Loucy (cell line): ENCODE measurements around the gene GPR139.

Experiments
- EZH2phosphoT487 ChIP-seq: fragments of 200-600 bp; IDR thresholded peaks from 2 replicates; pipeline ENCODE4 v1.6.1; 2018; ENCODE audit warnings: antibody characterized with exemption, mild to moderate bottlenecking, moderate library complexity, borderline replicate concordance
- TF ChIP-seq, protein P1 (sequence below): fragments of 200-600 bp; sonication (generic); conservative IDR thresholded peaks from 2 replicates; pipeline ENCODE4 v1.5.1; 2014; ENCODE audit warnings: mild to moderate bottlenecking, antibody characterized with exemption, low read length

GRCh38 chr16:20026361-20027072, 47.2 kb downstream of the GPR139 start:
- TF ChIP-seq, protein P1, sequence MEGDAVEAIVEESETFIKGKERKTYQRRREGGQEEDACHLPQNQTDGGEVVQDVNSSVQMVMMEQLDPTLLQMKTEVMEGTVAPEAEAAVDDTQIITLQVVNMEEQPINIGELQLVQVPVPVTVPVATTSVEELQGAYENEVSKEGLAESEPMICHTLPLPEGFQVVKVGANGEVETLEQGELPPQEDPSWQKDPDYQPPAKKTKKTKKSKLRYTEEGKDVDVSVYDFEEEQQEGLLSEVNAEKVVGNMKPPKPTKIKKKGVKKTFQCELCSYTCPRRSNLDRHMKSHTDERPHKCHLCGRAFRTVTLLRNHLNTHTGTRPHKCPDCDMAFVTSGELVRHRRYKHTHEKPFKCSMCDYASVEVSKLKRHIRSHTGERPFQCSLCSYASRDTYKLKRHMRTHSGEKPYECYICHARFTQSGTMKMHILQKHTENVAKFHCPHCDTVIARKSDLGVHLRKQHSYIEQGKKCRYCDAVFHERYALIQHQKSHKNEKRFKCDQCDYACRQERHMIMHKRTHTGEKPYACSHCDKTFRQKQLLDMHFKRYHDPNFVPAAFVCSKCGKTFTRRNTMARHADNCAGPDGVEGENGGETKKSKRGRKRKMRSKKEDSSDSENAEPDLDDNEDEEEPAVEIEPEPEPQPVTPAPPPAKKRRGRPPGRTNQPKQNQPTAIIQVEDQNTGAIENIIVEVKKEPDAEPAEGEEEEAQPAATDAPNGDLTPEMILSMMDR = no peak
- TF ChIP-seq EZH2phosphoT487 = no peak
